NCI-H2029 (cell line): Measurements from ENCODE around the gene CD84.
"Not testable (repeated sequence)": the region's sequence is repeated elsewhere in the genome, so short reads cannot be mapped to it uniquely, and the experiment has no call there.

Experiments used
- DNase-seq: peaks from one replicate; lab custom pipeline; 2025; lab: John Stamatoyannopoulos, UW

The CD84 gene

GRCh38 chr1:160575112-160575664, 4.1 kb downstream of the CD84 start:
- DNase-seq, result no peak

GRCh38 chr1:160570840-160571239, 8.5 kb downstream of the CD84 start:
- no peak for DNase-seq

GRCh38 chr1:160569806-160570205, 9.5 kb downstream of the CD84 start:
- DNase-seq, result no peak

GRCh38 chr1:160567858-160568682, 11.2 kb downstream of the CD84 start:
- DNase-seq, result no peak

GRCh38 chr1:160567341-160567740, 12.0 kb downstream of the CD84 start:
- no peak for DNase-seq

GRCh38 chr1:160565564-160565963, 13.7 kb downstream of the CD84 start:
- no peak for DNase-seq

- not testable (repeated sequence) for DNase-seq
Measured at GRCh38 chr1:160563230-160563629, 16.1 kb downstream of the CD84 start.

GRCh38 chr1:160562745-160563144, 16.6 kb downstream of the CD84 start:
- not testable (repeated sequence) for DNase-seq

- DNase-seq, result no peak
Measured at GRCh38 chr1:160560806-160561205, 18.5 kb downstream of the CD84 start.

GRCh38 chr1:160560045-160560705, 19.1 kb downstream of the CD84 start:
- no peak for DNase-seq

- DNase-seq, result not testable (repeated sequence)
Measured at GRCh38 chr1:160559437-160559836, 19.9 kb downstream of the CD84 start.

- DNase-seq, result no peak
Measured at GRCh38 chr1:160558660-160559380, 20.5 kb downstream of the CD84 start.

- no peak for DNase-seq
Measured at GRCh38 chr1:160553778-160554177, 25.5 kb downstream of the CD84 start.

GRCh38 chr1:160552425-160552824, 26.9 kb downstream of the CD84 start:
- DNase-seq, result no peak

GRCh38 chr1:160550572-160551034, 28.7 kb downstream of the CD84 start:
- DNase-seq, result no peak

- DNase-seq, result no peak
Measured at GRCh38 chr1:160549665-160550006, 29.7 kb downstream of the CD84 start.

GRCh38 chr1:160548960-160549664, 30.2 kb downstream of the CD84 start:
- no peak for DNase-seq

- DNase-seq, result no peak
Measured at GRCh38 chr1:160548183-160548582, 31.1 kb downstream of the CD84 start.

- DNase-seq, result no peak
Measured at GRCh38 chr1:160547422-160547821, 31.9 kb downstream of the CD84 start.

GRCh38 chr1:160546942-160547341, 32.4 kb downstream of the CD84 start:
- DNase-seq, result no peak

- no peak for DNase-seq
Measured at GRCh38 chr1:160544647-160545046, 34.6 kb downstream of the CD84 start.
